Aorta (tissue), 5 donors: ENCODE measurements around the gene VSIG4. TPM values are rescaled to one million over a fixed set of nuclear protein-coding genes. Genes with fewer than 3 reads are reported as not detected.
"Not testable (repeated sequence)": the region's sequence is repeated elsewhere in the genome, so short reads cannot be mapped to it uniquely, and the experiment has no call there.

ENCODE experiments used
- ATAC-seq: fragments of 200-7000 bp; cut with Tn5 transposase; one replicate; pipeline ENCODE4 v1.9.1; 2022; ENCODE audit warnings: moderate library complexity; ENCODE audit not compliant: low FRiP score
- DNase-seq, 2 donors: peaks; one replicate each; pipeline ENCODE4 v3.0.0-alpha.2; 2020
- H3K27ac ChIP-seq, 2 donors: one replicate each; pipeline ENCODE4 v1.5.1; 2013; ENCODE audit warnings: low read length in 2 of 2, mild to moderate bottlenecking in 2 of 2, moderate library complexity in 2 of 2, control low read depth in 1 of 2, inconsistent platforms in 1 of 2, low read depth in 1 of 2
- H3K27me3 ChIP-seq, 2 donors: one replicate each; pipeline ENCODE4 v1.6.1; 2013; ENCODE audit warnings: control low read depth in 1 of 2, low read length in 1 of 2, mild to moderate bottlenecking in 1 of 2, moderate library complexity in 1 of 2; ENCODE audit not compliant: insufficient read depth in 2 of 2, control insufficient read depth in 1 of 2
- H3K36me3 ChIP-seq, 2 donors: one replicate each; pipeline ENCODE4 v1.6.1; 2013; ENCODE audit warnings: control low read depth in 1 of 2, low read length in 1 of 2, mild to moderate bottlenecking in 1 of 2; ENCODE audit not compliant: insufficient read depth in 2 of 2, control insufficient read depth in 1 of 2
- H3K4me1 ChIP-seq, 2 donors: one replicate each; pipeline ENCODE4 v1.6.1; 2013; ENCODE audit warnings: low read length in 2 of 2, control low read depth in 1 of 2, mild to moderate bottlenecking in 1 of 2, moderate library complexity in 1 of 2; ENCODE audit not compliant: insufficient read depth in 2 of 2, control insufficient read depth in 1 of 2
- H3K4me3 ChIP-seq, 2 donors: one replicate each; pipeline ENCODE4 v1.5.1; 2013; ENCODE audit warnings: low read length in 2 of 2, control low read depth in 1 of 2, mild to moderate bottlenecking in 1 of 2
- H3K9me3 ChIP-seq: one replicate; pipeline ENCODE4 v1.6.1; 2013; ENCODE audit warnings: mild to moderate bottlenecking, low read length; ENCODE audit not compliant: control insufficient read depth
- WGBS, 2 donors: extraction: QIAGEN DNeasy Blood & Tissue Kit; methylation state at CpG; one replicate each; pipeline ENCODE4 v1.1.7; 2013; 5-methylcytosine and 5-hydroxymethylcytosine counted together
- intact Hi-C, 2 donors: fragments of 100-400 bp; cut with DNase I; formaldehyde crosslinking; loops; one replicate each; pipeline versions ENCODE4 v1.14.2 to v1.15.0; 2022
- long read RNA-seq, 2 donors: library from polyadenylated mRNA; unstranded; transcript quantifications; one replicate each; pipeline ENCODE4 v2.0.0, GENCODE V29; 2020 to 2021
- polyA plus RNA-seq, 2 donors: library from polyadenylated mRNA; stranded (reverse); fragments of 200-250 nt; gene quantifications; one replicate each; pipeline ENCODE4 v1.2.3, GENCODE V29; 2013
- total RNA-seq, 2 donors: library from RNA; stranded (reverse); fragmentation: NEBNext Ultra II Directional; extraction: Animal tissue kit (Norgen Biotek cat#: 25700); gene quantifications; one replicate each; pipeline ENCODE4 v1.2.1, GENCODE V29; 2021
- donor health status: healthy with polysubstance abuse.
- donor health status: Bipolar disorder and iron deficiency.
- donor health status: DM: no; HTN: no; CAD: no.
- donor health status: DM: no; HTN: no; CAD: no.
- donor health status: DM: yes; HTN: yes; CAD: no.

The VSIG4 gene, protein sequence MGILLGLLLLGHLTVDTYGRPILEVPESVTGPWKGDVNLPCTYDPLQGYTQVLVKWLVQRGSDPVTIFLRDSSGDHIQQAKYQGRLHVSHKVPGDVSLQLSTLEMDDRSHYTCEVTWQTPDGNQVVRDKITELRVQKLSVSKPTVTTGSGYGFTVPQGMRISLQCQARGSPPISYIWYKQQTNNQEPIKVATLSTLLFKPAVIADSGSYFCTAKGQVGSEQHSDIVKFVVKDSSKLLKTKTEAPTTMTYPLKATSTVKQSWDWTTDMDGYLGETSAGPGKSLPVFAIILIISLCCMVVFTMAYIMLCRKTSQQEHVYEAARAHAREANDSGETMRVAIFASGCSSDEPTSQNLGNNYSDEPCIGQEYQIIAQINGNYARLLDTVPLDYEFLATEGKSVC
- 100 to 1,000 TPM; 113 to 115 TPM for total RNA-seq
- polyA plus RNA-seq, result 100 to 1,000 TPM in 1 of 2 donors, 10 to 100 TPM in 1; 20.6 to 105 TPM
- long read RNA-seq, donor 1, transcript VSIG4-201 (8 exons, 1,834 nt), result major isoform, 163 of 245 reads
- long read RNA-seq, donor 1, transcript VSIG4-202 (7 exons, 1,474 nt), result minor isoform, 19 of 245 reads
- long read RNA-seq, donor 1, transcript VSIG4-204 (7 exons, 2,190 nt), result minor isoform, 11 of 245 reads
- long read RNA-seq, donor 1, partial matches to known transcripts, result 7 of 245 reads
- long read RNA-seq, donor 1, other reads (novel, unspliced or antisense), result 45 of 245 reads
- long read RNA-seq, donor 2, transcript VSIG4-201 (8 exons, 1,834 nt), result major isoform, 18 of 31 reads
- long read RNA-seq, donor 2, partial matches to known transcripts, result 7 of 31 reads
- long read RNA-seq, donor 2, other reads (novel, unspliced or antisense), result 5 of 31 reads

DNA sequence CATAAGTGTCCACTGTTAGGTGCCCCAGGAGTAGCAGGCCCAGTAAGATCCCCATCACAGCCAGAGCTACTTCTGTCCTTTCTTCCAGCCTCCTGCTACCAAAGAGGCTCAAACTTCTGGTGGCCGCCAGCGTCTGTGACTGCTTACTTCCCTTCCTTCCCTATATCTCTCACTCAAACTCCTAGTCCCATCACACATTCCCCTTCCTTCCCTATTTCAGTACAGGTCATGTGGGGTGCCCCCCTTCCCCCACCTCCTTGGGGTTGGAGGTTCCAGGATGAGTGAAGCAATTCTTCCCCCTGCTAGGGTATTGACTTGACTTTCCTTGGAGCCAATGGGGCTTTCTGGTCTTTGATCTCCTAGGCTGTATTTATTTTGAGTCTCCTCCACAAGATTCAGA lies at the start of gene VSIG4:
Gene VSIG4 (minus strand): TSS at position 137 of the 400 bp plus-strand sequence. CDS start 82 bp downstream, at position 55.
- WGBS, 2 donors, result 78 to 93% methylated on average over 2 of the region's 2 CpGs
- no peaks in the 10 kb centered on the region for H3K9me3 ChIP-seq
- no peak within 1 kb of the TSS for H3K27ac ChIP-seq
- no peak within 1 kb of the TSS for H3K4me3 ChIP-seq
- H3K36me3 ChIP-seq, result no peaks in the 10 kb centered on the region
- DNase-seq (peak in 1 of 2 donors; percentile 64), ATAC-seq (peak; percentile 38)
- no peaks in the 10 kb centered on the region for H3K27me3 ChIP-seq
- H3K4me1 ChIP-seq, result no peaks in the 10 kb centered on the region
- intact Hi-C loops, result no loop called here

DNA sequence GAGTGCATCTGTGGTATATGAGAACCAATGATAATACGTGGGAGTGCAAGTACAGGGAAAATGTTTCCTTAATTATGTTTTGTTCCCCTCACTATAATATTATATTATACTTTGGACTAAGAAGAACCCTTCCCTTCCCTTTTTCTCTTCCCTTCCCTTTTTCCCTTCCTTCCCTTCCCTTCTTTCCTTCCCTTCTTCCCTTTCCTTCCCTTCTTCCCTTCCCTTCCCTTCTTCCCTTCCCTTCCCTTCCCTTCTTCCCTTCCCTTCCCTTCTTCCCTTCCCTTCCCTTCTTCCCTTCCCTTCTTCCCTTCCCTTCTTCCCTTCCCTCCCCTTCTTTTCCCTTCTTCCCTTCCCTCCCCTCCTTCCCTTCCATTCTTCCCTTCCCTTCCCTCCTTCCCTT lies 36.9 kb upstream of the VSIG4 start:
- ATAC-seq (no peak), DNase-seq (no peak)
- H3K9me3 ChIP-seq, result no peaks in the 10 kb centered on the region
- 64% methylated on average over 1 of the region's 1 CpG for WGBS, 2 donors
- H3K4me1 ChIP-seq, result no peaks in the 10 kb centered on the region
- no peaks in the 10 kb centered on the region for H3K36me3 ChIP-seq
- intact Hi-C loops, result no loop called here
- no peak overlapping the region for H3K4me3 ChIP-seq
- no peaks in the 10 kb centered on the region for H3K27me3 ChIP-seq
- H3K27ac ChIP-seq, result no peak overlapping the region

- Histone ChIP-seq H3K27me3 (no peaks in the 10 kb centered on the region), H3K4me3 (no peak overlapping the region), H3K36me3 (no peaks in the 10 kb centered on the region), H3K4me1 (no peaks in the 10 kb centered on the region), H3K9me3 (no peaks in the 10 kb centered on the region), H3K27ac (no peak overlapping the region)
- no peak for ATAC-seq
- intact Hi-C loops, result no loop called here
- peak; percentile 76 to 81 for DNase-seq
- WGBS, 2 donors, result 68 to 71% methylated on average over 24 of the region's 24 CpGs
Measured at GRCh38 chrX:66074920-66075879, 35.3 kb upstream of the VSIG4 start.

DNA sequence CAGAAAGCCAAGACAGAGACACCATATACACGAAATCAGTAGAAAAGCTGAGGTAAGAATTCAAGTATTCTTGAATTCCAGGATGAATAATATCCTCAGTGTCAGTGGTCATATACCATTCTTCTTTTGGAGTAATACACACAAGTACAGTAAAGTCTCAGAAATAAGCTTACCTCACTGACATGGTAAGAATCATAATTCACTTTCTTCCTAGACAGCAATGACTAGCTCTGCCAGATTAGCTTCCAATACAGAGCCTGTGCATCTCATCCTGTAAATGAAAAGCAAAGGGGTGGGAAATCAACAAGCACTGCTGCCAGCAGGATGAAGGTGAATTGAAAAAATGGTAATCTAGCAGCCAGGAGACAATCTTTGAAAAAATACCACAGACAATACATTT lies 31.2 kb upstream of the VSIG4 start:
- DNase-seq, result no peak
- ATAC-seq, result no peak
- WGBS, 2 donors, result 19 to 30% methylated on average over 1 of the region's 1 CpG
- intact Hi-C loops, result no loop called here
- no peak overlapping the region for H3K4me3 ChIP-seq
- no peaks in the 10 kb centered on the region for H3K27me3 ChIP-seq
- no peaks in the 10 kb centered on the region for H3K36me3 ChIP-seq
- H3K9me3 ChIP-seq, result no peaks in the 10 kb centered on the region
- H3K4me1 ChIP-seq, result no peaks in the 10 kb centered on the region
- H3K27ac ChIP-seq, result no peak overlapping the region

GRCh38 chrX:66064261-66064660 lies 24.4 kb upstream of the VSIG4 start:
- Histone ChIP-seq H3K27ac (no peak overlapping the region), H3K4me1 (no peaks in the 10 kb centered on the region), H3K36me3 (no peaks in the 10 kb centered on the region), H3K27me3 (no peaks in the 10 kb centered on the region), H3K4me3 (no peak overlapping the region), H3K9me3 (no peaks in the 10 kb centered on the region)
- WGBS, 2 donors, result 62 to 77% methylated on average over 4 of the region's 4 CpGs
- ATAC-seq (no peak), DNase-seq (no peak)
- intact Hi-C loops, result no loop called here

DNA sequence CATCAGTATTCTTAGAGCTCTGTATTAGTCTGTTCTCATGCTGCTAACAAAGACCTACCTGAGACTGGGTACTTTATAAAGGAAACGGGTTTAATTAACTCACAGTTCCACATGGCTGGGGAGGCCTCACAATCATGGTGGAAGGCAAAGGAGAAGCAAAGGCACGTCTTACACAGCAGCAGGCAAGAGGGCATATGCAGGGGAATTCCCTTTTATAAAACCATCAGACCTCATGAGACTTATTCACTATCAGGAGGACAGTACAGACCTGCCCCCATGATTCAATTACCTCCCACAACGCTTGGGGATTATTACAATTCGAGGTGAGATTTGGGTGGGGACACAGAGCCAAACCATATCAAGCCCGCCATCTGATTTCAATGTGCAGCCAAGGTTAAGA lies 17.1 kb upstream of the VSIG4 start:
- H3K4me1 ChIP-seq, H3K9me3 ChIP-seq, H3K27me3 ChIP-seq, H3K36me3 ChIP-seq, ATAC-seq, H3K27ac ChIP-seq, DNase-seq, H3K4me3 ChIP-seq, intact Hi-C loops: not testable (repeated sequence)
- 57 to 72% methylated on average over 5 of the region's 5 CpGs for WGBS, 2 donors

DNA sequence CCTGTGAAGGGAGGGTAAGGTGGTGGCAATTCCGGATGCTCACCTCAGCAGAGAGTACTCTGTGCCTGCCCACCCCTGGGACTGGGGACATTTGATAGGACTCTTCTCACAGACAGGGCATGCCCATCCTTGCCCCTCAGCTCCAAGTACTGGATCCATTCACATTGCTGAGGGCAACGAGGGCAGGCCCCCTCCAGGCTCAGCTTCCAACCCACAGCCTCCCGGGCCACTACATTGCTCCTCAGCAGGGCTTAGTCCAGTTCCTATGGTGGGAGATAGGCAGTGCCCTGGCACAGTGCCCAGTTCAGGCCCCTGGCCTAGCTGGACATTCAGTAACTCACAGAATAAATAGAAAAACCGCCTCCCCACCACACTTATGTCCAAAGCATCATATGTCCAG lies 15.1 kb upstream of the VSIG4 start:
- Histone ChIP-seq H3K36me3 (no peaks in the 10 kb centered on the region), H3K4me3 (no peak overlapping the region), H3K27me3 (no peaks in the 10 kb centered on the region), H3K27ac (no peak overlapping the region), H3K4me1 (no peaks in the 10 kb centered on the region), H3K9me3 (no peaks in the 10 kb centered on the region)
- intact Hi-C loops, result no loop called here
- WGBS, 2 donors, result 46 to 80% methylated on average over 4 of the region's 4 CpGs
- no peak for DNase-seq
- ATAC-seq, result no peak

DNA sequence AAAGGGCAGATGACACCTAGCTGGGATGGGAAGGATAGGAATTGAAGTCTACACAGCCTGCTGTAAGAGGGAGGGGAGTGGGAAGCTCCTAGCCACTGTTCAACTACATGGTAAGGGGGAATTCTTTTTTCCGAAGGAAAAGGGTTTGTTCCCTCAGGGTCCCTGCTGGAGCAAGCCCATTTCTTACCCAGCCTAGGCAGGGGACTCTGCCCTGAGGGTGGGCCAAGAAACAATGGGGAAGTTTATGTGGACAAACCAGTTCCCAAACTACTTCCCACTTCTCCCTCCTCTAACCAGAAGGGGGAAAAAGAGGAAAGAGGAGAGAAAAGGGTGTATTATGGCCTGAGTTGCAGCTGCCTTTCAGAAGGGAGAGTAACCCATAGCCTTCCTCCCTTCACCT lies 13.5 kb upstream of the VSIG4 start:
- Histone ChIP-seq H3K4me1 (no peaks in the 10 kb centered on the region), H3K4me3 (no peak overlapping the region), H3K27ac (no peak overlapping the region), H3K9me3 (no peaks in the 10 kb centered on the region), H3K27me3 (no peaks in the 10 kb centered on the region), H3K36me3 (no peaks in the 10 kb centered on the region)
- intact Hi-C loops, result no loop called here
- DNase-seq (no peak), ATAC-seq (no peak)
- 49 to 50% methylated on average over 1 of the region's 1 CpG for WGBS, 2 donors
